Measurements from ENCODE around the gene MIR17HG.

GRCh38 chr13:91302111-91302510, 45.4 kb upstream of the MIR17HG start:
- no peak for TF ChIP-seq POLR2A (IDR thresholded peaks at IDR 0.05)
- TF ChIP-seq, protein P1, sequence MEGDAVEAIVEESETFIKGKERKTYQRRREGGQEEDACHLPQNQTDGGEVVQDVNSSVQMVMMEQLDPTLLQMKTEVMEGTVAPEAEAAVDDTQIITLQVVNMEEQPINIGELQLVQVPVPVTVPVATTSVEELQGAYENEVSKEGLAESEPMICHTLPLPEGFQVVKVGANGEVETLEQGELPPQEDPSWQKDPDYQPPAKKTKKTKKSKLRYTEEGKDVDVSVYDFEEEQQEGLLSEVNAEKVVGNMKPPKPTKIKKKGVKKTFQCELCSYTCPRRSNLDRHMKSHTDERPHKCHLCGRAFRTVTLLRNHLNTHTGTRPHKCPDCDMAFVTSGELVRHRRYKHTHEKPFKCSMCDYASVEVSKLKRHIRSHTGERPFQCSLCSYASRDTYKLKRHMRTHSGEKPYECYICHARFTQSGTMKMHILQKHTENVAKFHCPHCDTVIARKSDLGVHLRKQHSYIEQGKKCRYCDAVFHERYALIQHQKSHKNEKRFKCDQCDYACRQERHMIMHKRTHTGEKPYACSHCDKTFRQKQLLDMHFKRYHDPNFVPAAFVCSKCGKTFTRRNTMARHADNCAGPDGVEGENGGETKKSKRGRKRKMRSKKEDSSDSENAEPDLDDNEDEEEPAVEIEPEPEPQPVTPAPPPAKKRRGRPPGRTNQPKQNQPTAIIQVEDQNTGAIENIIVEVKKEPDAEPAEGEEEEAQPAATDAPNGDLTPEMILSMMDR (IDR thresholded peaks at IDR 0.05): no peak
- TF ChIP-seq EP300 (IDR thresholded peaks at IDR 0.05): no peak

Measured in sigmoid colon (tissue), 4 donors.